Activated T-cell treated with anti-CD3 and anti-CD28 coated beads for 48 hours (primary cell): ENCODE measurements around the gene ZNF814.
A peak's percentile ranks its signal among the peaks of the same experiment; 100 is the strongest.
"Not testable (repeated sequence)": the region's sequence is repeated elsewhere in the genome, so short reads cannot be mapped to it uniquely, and the experiment has no call there.

Experiments used
- DNase-seq: peaks from one replicate; pipeline ENCODE4 v3.0.0-alpha.2; 2020; ENCODE audit warnings: low read depth

The ZNF814 gene

GRCh38 chr19:57862351-57862750 is 26.5 kb downstream of the ZNF814 start:
- not testable (repeated sequence) for DNase-seq

DNA sequence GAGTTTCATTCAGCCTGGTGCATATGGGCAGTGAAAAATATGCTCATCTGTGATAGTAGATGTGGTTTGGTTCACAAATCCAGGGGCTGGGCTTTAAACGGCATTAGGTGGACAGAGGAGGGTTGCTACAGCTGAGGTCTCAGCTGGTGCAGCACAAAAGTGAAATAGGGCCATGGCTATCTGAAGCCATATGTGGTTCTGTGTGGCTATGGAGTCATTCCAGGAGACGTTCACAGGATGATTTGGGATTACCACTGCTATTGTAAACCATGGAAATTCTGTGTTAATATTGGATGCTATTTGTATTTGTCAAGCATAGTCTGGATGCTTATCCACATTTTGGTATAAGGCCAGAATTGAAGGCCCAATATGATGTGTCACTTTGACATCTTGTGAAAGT is 34.7 kb downstream of the ZNF814 start:
- DNase-seq, result not testable (repeated sequence)

DNA sequence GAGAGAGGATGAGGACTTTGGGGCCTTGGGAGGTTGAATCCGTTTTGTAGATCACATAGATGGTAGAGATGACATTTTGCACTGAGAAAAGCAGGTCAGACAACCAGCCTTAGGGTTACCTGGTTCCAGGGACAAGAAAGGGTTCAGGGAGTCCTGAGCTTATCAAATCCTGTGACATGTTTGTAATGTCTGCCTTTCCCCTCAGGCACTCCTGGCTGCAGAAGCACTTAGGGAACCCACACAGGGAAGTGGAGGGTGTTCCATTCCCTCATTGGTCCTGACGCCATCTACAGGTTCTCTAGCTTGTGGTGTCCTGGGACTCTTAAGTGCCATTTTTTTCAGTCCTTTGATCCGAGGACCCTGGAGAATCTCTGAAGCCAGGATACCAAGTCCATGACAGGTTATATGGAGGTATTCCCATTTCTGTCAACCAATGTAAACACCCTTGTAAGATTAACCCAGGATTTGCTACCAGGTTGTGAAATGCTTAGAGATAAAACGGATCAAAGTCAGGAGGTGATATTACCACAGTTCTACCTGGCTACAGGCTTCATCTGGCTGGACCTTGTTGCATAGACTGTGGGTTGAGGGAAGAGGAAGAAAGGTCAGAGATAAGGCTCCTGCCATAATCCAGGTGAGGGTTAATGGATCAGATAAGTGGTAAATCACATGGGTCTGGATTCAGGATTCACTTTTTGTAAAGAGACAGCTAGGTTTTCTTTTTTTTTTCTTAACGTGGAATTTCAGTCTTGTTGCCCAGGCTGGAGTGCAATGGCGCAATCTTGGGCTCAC is 36.8 kb downstream of the ZNF814 start:
- DNase-seq, result not testable (repeated sequence)

DNA sequence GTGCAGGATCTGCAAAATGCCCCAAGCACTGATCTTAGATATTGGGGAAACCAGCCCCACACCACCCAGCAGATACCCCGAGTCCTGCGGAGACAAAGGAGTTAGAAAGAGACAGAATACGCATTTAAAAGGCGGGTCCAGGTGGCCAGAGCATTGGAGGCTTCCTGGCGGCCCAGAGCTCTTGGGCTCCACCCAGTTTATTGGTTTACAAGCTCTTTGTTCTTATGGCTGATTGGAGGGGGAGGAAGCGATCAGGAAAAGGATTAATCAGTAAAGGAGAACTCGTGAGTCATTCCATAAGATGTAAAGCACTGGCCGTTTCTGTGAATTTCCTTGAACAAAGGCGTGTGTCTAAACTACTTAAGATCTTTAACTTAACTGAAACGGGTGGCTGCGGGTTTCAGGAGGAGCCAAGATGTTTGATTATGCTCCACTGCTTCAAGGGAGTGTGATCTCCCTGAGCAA is 38.3 kb downstream of the ZNF814 start:
- no peak for DNase-seq

DNA sequence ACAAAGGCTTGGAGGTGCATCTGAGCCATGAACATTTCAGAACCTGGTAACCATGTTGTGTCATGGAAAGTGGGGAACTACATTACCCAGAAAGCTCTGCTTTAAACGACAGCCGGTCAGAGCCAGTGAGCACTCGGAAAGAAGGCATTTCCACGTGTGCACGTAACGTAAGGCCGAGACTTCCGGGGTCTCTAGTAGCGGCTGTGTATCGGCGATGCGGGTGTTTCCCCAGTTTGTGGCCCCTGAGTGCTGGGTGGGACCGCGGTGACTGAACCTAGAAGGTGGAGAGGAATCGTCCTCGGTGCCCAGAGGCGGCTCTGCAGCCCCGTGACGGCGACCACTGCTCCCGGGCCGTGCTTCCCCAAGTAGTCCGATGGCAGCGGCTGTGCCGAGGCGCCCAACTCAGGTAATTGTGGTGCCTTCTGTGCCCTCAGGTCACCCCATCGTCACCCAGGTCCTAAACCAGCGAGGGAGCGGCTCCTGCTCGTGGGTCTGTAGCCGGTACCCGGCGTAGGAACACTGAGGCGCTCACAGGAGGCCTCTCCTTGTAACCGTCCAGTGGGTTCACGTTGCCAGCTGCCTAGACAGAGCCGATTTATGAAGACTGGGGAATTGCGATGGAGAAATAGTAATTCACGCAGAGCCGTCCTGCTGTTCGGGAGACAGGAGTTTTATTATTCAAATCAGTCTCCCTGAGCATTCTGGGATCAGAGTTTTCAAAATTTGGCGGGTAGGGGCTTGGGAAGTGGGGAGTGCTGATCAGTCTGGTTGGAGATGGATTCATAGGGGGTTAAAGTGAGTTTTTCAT is 39.0 kb downstream of the ZNF814 start, which contains the start of gene ZNF587:
TSS of gene ZNF587 (plus strand) at position 194 of the 808 bp plus-strand sequence. CDS start at position 374, 180 bp downstream.
- peak; percentile 65 for DNase-seq

- not testable (repeated sequence) for DNase-seq
Observed at GRCh38 chr19:57849162-57849665, 39.6 kb downstream of the ZNF814 start.

- DNase-seq, result not testable (repeated sequence)
Observed at GRCh38 chr19:57847164-57847563, 41.7 kb downstream of the ZNF814 start.

GRCh38 chr19:57841122-57841763 is 47.6 kb downstream of the ZNF814 start:
- DNase-seq, result no peak

DNA sequence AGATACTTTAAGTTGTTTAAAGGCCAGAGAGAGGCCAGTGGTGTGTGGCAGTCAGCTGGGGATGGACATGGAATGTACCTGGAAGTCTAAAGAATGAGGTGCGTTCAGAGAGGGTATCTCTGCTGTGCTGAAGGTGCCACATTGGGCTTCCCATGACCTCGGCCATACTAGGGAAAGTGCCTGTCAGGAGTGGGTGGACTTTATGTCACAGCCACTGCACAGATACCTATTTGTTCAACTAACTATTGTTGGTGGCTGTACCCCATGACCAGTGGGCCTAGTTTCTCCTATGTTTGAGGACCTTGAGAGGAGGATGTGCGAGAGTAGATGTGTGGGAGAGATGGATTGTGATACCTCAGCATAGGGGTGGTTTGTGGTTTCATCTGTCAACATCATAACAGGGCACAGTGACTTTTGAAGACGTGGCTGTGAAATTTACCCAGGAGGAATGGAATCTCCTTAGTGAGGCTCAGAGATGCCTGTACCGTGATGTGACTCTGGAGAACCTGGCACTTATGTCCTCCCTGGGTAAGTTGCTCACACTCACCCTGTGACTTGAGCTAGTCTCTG is 50.1 kb downstream of the ZNF814 start:
- not testable (repeated sequence) for DNase-seq

- DNase-seq, result not testable (repeated sequence)
Observed at GRCh38 chr19:57836991-57837390, 51.8 kb downstream of the ZNF814 start.

- DNase-seq, result no peak
Observed at GRCh38 chr19:57830071-57830602, 58.7 kb downstream of the ZNF814 start, which contains the start of gene ZNF587B. TSS of gene ZNF587B (plus strand) at chr19:57830299. CDS start at chr19:57830529, 230 bp downstream.

DNA sequence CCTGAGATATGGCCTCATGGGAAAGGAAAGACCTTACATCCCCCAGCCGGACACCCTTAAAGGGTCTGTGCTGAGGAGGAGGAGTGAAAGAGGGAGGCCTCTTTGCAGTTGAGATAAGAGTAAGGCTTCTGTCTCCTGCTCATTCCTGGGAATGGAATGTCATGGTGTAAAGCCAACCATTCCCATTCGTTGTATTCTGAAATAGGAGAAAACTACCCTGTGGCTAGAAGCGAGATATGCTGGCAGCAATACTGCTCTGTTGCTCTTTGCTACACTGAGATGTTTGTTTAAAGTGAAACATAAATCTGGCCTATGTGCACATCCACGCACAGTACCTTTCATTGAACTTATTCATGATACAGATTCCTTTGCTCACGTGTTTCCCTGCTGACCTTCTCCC is 59.5 kb downstream of the ZNF814 start:
- DNase-seq, result no peak

DNA sequence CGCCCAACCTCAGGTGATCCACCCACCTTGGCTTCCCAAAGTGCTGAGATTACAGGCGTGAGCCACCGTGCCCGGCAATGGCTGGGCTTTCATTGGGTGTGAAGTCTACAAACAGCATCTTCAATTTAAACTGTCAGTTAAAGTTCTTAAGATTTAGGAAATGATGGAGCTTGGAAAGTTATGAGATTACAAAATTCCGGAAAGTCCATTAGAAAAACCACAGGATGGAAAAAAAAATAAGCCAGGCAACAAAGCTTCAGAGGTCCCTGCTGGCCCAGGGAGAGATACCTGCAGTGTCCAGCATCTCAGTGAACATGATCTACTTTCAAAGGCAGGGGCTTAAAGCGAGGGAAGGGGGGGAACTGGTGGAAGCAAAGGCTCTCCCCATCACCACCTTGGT is 63.3 kb downstream of the ZNF814 start:
- no peak for DNase-seq

- DNase-seq, result not testable (repeated sequence)
Observed at GRCh38 chr19:57823608-57824007, 65.2 kb downstream of the ZNF814 start.

- not testable (repeated sequence) for DNase-seq
Observed at GRCh38 chr19:57823155-57823554, 65.7 kb downstream of the ZNF814 start.

GRCh38 chr19:57821501-57821900 is 67.3 kb downstream of the ZNF814 start:
- DNase-seq, result not testable (repeated sequence)

- not testable (repeated sequence) for DNase-seq
Observed at GRCh38 chr19:57821095-57821494, 67.7 kb downstream of the ZNF814 start.

GRCh38 chr19:57820599-57820998 is 68.2 kb downstream of the ZNF814 start:
- no peak for DNase-seq

- peak; percentile 68 for DNase-seq
Observed at GRCh38 chr19:57819475-57820148, 69.2 kb downstream of the ZNF814 start.

DNA sequence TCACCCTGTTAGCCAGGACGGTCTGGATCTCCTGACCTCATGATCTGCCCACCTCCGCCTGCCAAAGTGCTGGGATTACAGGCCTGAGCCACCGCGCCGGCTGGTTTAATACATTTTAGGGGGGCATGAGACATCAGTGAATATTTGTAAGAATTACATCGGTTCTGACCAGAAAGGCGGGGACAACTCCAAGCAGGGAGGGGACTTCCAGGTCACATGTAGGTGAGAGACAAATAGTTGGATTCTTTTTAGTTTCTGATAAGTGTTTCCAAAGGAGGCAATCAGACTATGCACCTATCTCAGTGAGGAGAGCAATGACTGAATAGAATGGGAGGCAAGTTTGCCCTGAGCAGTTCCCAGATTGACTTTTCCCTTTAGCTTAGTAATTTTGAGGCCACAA is 70.5 kb downstream of the ZNF814 start:
- no peak for DNase-seq

- DNase-seq, result no peak
Observed at GRCh38 chr19:57817976-57818375, 70.9 kb downstream of the ZNF814 start.
